BE2C (cell line): Measurements from ENCODE around the gene ERCC4.

ENCODE experiments used
- DNase-seq: peaks from one replicate; pipeline ENCODE4 v3.0.0-alpha.2; 2020
- H3K27me3 ChIP-seq: fragments of 250-450 bp; sonication (Bioruptor Pico); 2 replicates; pipeline ENCODE4 v1.5.1; 2020; ENCODE audit warnings: mild to moderate bottlenecking
- H3K36me3 ChIP-seq: fragments of 250-450 bp; sonication (Bioruptor Pico); 2 replicates; pipeline ENCODE4 v1.5.1; 2020; ENCODE audit warnings: mild to moderate bottlenecking
- H3K4me1 ChIP-seq: fragments of 250-450 bp; sonication (Bioruptor Pico); 2 replicates; pipeline ENCODE4 v1.5.1; 2020
- H3K4me3 ChIP-seq: 2 replicates; pipeline ENCODE4 v1.5.1; 2011; ENCODE audit warnings: low read depth, low read length
- H3K9me3 ChIP-seq: fragments of 250-450 bp; sonication (Bioruptor Pico); 2 replicates; pipeline ENCODE4 v1.5.1; 2020
- CTCF ChIP-seq: IDR thresholded peaks from 2 replicates; pipeline ENCODE4 v1.5.1; 2012; ENCODE audit warnings: mild to moderate bottlenecking, low read depth, low read length

ERCC4 gene

GRCh38 chr16:13912891-13913290 is 7.1 kb upstream of the ERCC4 start:
- no peak for TF ChIP-seq CTCF
- H3K4me1 ChIP-seq, result no peaks in the 10 kb centered on the region
- H3K9me3 ChIP-seq, result no peaks in the 10 kb centered on the region

GRCh38 chr16:13913374-13914292 is 6.3 kb upstream of the ERCC4 start:
- Histone ChIP-seq H3K4me1 (no peaks in the 10 kb centered on the region), H3K36me3 (no peaks in the 10 kb centered on the region), H3K9me3 (no peaks in the 10 kb centered on the region), H3K27me3 (peaks cover 18% of the 10 kb centered on the region), H3K4me3 (no peak overlapping the region)
- no peak for DNase-seq
- no peak for TF ChIP-seq CTCF

More at GRCh38 chr16:13912891-13913290, 7.1 kb upstream of the ERCC4 start:
- H3K36me3 ChIP-seq, result no peaks in the 10 kb centered on the region
- DNase-seq, result no peak
- H3K27me3 ChIP-seq, result peaks cover 25% of the 10 kb centered on the region
- no peak overlapping the region for H3K4me3 ChIP-seq

- no peak for TF ChIP-seq CTCF
- no peak overlapping the region for H3K4me3 ChIP-seq
- H3K27me3 ChIP-seq, result peaks cover 8% of the 10 kb centered on the region; the same call in 1 of the 2 replicates
- H3K36me3 ChIP-seq, result no peaks in the 10 kb centered on the region
- H3K4me1 ChIP-seq, result no peaks in the 10 kb centered on the region
- no peaks in the 10 kb centered on the region for H3K9me3 ChIP-seq
- no peak for DNase-seq
These were observed 4.8 kb upstream of the ERCC4 start for GRCh38 chr16:13915033-13915635.

- DNase-seq, result no peak
- Histone ChIP-seq H3K27me3 (0 out of 2 replicates have a peak, but pooled peaks cover 4% of the 10 kb centered on the region), H3K4me1 (0 out of 2 replicates have a peak, but pooled peaks cover 2% of the 10 kb centered on the region), H3K9me3 (no peaks in the 10 kb centered on the region), H3K4me3 (peak overlapping the region; percentile 79), H3K36me3 (peaks cover 10% of the 10 kb centered on the region)
- peak; percentile 21; the same call in 1 of the 2 replicates for TF ChIP-seq CTCF
These were observed 648 bp upstream of the ERCC4 start for GRCh38 chr16:13919330-13919682.

- Histone ChIP-seq H3K9me3 (no peaks in the 10 kb centered on the region), H3K36me3 (peaks cover 13% of the 10 kb centered on the region), H3K4me3 (peak overlapping the region; percentile 79), H3K4me1 (0 out of 2 replicates have a peak, but pooled peaks cover 2% of the 10 kb centered on the region), H3K27me3 (no peaks in the 10 kb centered on the region)
- TF ChIP-seq CTCF, result no peak
- no peak for DNase-seq
These were observed 510 bp downstream of the ERCC4 start for GRCh38 chr16:13920510-13920818.

GRCh38 chr16:13921328-13921727 is 1.4 kb downstream of the ERCC4 start:
- peaks cover 15% of the 10 kb centered on the region for H3K36me3 ChIP-seq
- 0 out of 2 replicates have a peak, but pooled peaks cover 2% of the 10 kb centered on the region for H3K4me1 ChIP-seq
- DNase-seq, result no peak
- no peak overlapping the region for H3K4me3 ChIP-seq
- H3K9me3 ChIP-seq, result no peaks in the 10 kb centered on the region
- no peaks in the 10 kb centered on the region for H3K27me3 ChIP-seq
- no peak for TF ChIP-seq CTCF
